Middle frontal gyrus (tissue), 1 donor: ENCODE results near the gene FBXL17.

Experiments used
- DNase-seq: peaks from one replicate; pipeline ENCODE4 v3.0.0-alpha.2; 2015; ENCODE audit warnings: low spot score; ENCODE audit errors: extremely low spot score

Gene FBXL17

DNA sequence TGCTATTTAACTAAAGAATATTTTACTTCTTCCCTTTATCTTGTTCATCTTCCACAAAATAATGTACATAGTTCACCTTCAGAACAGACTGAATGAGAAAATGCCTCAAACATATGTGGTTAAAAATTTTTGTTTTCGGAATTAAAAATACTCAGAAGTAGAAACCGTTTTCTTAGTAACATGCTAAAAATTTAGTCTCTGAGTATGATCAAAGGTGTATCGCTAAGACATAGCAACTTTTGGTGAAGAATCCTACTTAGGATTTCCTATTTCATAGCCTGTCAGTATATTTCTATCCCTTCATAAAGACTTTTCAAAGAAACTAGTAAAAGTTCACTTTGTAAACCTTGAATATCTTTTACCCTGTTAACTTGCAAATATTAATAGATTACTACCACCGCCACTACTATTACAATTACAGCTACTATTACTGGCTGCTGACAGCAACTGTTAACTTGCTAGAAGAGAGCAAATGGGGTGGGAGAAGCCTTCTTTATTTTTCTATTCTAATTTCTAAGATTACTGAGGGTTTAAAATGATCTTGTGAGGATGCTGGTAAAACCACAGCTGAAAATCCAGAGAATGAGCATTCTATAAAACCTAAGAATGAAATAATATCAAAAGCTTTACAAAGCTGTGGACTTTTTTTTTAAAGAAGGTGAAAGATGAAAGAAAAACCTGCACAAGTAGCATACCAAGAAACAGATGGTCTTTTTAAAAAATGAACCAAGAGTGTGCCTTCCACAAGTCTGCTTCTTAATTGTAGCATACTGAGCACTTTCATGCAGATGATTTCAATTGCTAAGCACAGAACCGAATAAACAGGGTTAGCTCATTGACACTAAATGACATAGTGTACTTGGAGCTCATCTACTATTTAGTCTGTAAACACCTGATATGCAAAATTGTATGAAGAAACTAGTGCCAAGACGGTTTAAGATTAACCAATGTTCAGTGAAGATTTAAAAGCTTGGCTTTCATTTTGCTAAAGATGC, 464.9 kb downstream of the FBXL17 start:
- DNase-seq: no peak

DNA sequence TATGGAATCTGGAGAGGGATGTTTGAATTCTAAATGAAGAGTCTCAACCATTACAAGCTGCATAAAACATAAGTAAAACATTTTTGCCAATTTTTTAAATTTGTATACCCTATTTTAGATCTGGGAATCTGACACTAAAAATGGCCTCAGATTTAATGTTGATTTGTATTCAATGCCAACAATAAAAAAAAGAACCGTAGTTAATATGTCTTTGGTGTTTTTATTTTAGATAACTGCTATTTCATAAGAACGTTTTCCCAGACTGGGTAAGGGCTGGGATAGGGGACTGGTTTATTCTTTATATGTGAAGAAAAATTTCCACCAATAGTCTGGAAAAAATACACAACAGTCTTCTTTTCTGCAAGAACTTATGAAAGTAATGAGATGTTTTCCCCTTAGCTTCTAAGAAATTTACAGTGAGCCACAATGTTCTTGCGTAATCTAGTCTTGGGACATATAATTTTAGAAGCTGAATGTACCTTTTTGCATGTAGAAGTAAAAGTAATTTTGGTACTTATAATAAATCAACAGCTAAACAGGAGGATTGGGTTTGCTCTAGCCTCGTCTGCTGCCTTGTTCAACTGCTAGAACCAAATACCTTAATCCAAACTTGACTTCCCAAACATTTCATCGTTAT, 466.6 kb downstream of the FBXL17 start:
- no peak for DNase-seq

GRCh38 chr5:107913494-107913893, 468.4 kb downstream of the FBXL17 start:
- no peak for DNase-seq

GRCh38 chr5:107900721-107901120, 481.2 kb downstream of the FBXL17 start:
- no peak for DNase-seq

- no peak for DNase-seq
Measured at GRCh38 chr5:107894361-107894760, 487.5 kb downstream of the FBXL17 start.

- DNase-seq: no peak
Measured at GRCh38 chr5:107893642-107894041, 488.3 kb downstream of the FBXL17 start.

DNA sequence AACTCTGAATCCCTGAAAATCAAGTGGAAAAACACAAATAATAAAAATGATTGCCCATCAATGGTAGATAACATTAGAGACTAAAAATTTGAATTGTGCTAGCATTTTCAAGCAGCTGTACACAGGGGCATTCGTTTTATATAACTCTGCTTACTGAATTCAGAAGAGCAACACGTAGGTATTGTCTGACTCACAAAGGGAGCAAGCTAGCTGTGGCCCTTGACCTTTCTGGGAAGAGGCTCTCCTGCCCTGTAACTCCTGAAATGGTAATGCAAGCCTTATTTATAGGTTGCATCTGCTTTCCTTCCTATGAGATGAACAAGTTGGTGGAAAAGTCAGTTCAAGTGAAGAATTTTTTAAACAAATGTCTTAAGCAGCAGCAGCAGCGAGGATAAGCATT, 492.5 kb downstream of the FBXL17 start:
- no peak for DNase-seq

- DNase-seq: no peak
Measured at GRCh38 chr5:107888541-107888940, 493.4 kb downstream of the FBXL17 start.

DNA sequence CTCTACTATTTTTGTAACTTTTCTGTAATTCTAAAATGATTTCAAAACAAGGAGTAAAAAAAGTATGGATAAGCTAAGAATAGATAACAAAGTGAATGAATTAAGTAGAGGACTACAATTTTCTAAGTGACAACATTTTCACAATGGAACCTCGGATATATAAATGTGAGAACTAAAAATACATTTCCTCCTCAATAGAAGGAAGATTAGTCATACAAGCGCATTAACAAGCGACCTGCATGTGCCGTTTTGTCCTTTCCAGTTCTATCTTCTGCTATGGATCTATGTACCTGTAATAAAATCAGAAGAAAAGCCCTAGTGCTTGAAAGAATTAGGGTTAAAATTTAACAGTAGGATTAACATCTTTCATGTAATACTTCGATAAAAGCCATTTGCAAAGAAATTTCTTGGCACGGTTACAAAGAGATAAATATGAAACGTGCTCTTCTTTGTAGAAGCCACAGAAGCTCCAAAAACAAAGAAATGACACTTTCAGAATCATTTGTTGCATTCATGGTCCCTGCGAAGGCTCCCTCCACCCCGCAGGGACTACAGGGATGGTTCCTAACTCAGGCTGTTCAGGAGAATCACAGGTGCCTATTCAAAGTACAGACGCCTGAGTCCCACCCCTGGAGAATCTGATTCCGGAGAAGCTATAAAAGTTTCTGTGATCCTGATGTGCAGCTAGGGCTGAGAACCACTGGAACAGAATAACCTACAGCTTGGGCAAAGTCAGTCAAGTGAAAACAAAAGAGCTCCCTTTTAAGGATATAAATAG, 494.5 kb downstream of the FBXL17 start:
- DNase-seq: no peak

- DNase-seq: no peak
Measured at GRCh38 chr5:107885601-107886000, 496.3 kb downstream of the FBXL17 start.

DNA sequence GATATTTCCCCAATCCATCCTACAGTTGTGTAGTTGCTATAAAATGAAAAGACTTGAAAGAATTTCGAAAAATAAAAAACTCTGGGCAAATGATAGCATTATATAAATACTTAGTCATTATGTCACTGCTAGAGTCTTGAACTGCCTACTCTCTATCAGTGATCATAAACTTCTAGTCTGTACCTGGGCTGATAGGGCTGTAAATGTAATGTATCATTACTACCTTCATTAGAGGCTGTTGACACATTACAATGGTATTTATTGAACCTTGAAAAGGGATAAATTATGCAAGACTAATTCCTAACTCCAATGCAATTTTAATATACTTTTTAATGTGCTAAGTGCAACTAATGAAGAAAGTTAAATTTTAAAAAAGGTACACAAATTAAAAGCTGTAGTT, 497.0 kb downstream of the FBXL17 start:
- no peak for DNase-seq

GRCh38 chr5:107878661-107879060, 503.2 kb downstream of the FBXL17 start:
- DNase-seq: no peak

GRCh38 chr5:107876906-107877305, 505.0 kb downstream of the FBXL17 start:
- no peak for DNase-seq

DNA sequence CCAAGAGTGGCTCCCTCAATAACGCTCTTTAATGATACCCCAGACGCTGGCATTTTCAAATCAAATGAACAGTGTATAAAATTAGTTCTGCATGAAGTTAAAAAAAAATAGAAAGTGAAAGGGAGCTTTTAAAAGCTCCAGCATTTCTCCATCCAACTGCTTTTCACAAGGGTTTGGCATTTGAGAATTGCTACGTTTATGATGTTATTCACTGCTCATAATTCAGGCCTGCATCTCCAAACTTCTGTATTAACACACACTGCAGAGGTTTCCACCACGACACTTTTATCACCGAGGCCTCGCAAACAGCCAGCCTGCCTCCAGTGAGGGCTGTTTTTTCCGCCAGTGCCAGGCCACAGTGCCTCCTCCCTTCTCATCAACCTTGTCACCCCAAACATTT, 505.6 kb downstream of the FBXL17 start:
- DNase-seq: no peak

DNA sequence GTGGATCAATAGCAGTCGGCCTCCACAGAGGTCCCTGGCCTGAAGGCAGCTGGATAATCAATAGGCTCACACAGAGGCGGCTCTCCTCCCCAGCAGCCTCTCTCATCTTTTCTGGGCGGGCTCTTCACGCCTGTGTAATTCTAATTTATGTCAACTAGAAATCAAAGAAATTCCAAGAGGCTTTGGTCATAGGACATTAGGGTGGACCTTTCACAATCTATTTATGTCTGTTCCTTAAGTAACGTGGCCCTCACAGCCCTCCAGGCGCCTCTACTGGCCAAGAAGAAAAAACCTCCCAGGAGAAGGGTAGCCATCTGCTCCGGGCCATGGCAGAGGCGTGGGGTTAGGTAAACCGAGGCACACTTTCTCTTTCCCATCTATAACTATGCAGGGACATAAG, 506.1 kb downstream of the FBXL17 start:
- DNase-seq: no peak

DNA sequence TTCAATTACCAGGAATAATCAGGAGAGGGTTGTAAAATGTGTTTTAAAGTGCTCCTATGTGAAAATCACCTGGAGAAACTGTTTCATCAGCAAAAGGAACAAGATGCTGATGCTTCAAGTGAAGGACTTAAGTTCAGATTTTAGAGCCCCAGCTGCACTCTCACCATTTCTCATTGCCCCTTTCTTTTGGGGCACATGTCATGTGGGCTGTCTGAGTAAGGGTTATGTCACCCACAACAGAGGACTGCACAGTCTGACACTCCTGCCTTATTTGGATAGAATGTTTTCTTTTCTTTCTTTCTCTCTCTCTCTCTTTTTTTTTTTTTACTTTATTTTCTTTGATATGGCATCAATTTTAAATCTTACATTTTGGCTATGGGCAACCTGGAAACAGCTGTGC, 507.1 kb downstream of the FBXL17 start:
- DNase-seq: no peak

GRCh38 chr5:107873877-107874276, 508.0 kb downstream of the FBXL17 start:
- no peak for DNase-seq

DNA sequence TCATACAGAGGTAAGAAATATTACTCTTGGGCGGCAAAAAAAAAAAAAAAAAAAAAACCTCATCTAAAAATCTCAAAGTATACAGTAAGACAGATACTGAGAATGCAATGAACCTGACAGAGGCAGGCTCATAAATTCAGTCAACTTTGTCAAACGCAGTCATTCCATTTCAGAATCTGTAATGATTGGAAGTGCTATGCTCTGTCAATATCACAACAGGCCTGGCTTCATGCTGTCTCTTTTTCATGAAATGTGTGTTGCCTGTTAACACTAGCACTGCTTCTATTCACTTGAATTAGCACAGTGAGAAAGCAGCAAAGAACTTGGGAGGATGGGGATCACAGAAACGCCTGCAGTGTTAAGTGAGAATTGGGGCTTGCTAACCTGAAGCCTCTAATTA, 510.9 kb downstream of the FBXL17 start:
- DNase-seq: no peak

DNA sequence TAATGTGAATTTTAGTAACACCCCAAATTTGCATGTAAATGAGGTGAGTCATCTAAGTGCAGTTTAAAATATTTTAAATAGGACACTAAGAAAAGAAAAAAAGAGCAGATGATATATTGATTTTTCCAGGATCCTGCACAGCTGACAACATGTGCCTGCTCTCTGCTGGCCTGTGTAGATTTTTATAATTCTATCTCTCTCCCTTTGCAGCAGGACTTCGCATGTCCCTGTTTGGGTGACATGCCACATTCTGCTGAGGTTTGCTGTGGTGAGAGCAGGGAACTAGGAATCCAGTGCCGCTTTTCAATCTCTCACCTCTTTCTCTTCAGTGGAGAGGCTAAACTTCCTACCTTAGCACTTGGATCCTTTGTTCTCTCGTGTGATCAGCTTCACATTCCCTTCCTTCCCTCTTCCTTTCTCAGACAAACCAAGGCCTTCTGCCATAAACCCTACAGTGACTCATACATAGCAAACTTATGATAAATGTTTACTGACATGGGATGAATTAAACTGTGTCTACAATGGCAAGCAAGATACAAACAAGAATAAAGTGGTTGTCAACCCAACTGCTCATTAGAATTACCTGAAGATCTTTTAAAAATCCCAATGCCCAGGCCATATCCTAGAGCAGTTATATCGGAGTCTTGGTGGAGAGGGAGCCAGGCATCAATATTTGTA, 512.3 kb downstream of the FBXL17 start:
- DNase-seq: no peak

DNA sequence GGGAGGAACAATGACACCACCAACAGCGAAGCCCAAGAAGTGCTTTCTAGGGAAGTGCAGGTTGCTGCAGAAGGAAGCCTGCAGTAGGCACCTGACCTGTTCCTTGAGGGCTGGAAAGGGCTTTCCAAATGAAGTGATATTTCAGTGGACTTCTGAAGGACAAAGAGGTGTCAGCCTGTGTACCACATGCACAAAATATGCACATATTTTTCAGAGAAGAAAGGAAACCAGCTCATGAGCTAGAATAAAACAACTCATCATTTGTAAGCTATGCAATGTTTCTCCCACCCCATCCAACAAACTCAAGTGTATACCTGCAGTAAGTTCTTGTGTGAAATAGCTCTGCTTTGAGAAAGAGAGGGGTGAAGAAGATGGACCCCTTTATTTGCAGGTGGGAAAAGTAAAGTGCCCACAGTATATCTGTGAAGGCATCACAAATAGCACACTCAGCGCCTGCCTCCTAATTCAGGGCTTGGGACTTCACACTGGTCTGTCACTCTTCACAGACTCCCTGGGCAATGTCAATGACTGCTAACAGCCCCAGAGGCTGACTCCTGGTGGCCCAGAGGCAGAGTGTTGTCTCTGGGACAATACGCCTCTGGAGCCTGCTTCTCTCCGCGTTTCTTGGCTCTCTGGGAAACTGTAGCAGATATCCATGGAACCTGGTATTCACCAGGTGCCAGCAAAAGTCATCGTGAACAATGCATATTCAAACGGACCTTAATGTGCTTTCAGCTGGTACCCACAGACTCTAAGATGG, 513.1 kb downstream of the FBXL17 start:
- no peak for DNase-seq

- DNase-seq: no peak
Measured at GRCh38 chr5:107867266-107867665, 514.6 kb downstream of the FBXL17 start.
